Hepatocyte (in vitro differentiated cells): ENCODE measurements around the gene RGR.

Experiments
- EZH2 ChIP-seq: fragments of 200-600 bp; sonication (generic); IDR thresholded peaks from 2 replicates; pipeline ENCODE4 v1.6.1; 2016; ENCODE audit warnings: antibody characterized with exemption, mild to moderate bottlenecking, borderline replicate concordance
- EZH2phosphoT487 ChIP-seq: fragments of 200-600 bp; sonication (generic); IDR thresholded peaks from one replicate; pipeline ENCODE4 v1.6.1; 2018; ENCODE audit warnings: antibody characterized with exemption, mild to moderate bottlenecking, low read depth, moderate library complexity; ENCODE audit not compliant: unreplicated experiment, severe bottlenecking
- TF ChIP-seq, protein P1 (sequence below): fragments of 200-600 bp; sonication (generic); IDR thresholded peaks from 2 replicates; pipeline ENCODE4 v1.5.1; 2016; ENCODE audit warnings: antibody characterized with exemption, mild to moderate bottlenecking; ENCODE audit not compliant: poor library complexity

DNA sequence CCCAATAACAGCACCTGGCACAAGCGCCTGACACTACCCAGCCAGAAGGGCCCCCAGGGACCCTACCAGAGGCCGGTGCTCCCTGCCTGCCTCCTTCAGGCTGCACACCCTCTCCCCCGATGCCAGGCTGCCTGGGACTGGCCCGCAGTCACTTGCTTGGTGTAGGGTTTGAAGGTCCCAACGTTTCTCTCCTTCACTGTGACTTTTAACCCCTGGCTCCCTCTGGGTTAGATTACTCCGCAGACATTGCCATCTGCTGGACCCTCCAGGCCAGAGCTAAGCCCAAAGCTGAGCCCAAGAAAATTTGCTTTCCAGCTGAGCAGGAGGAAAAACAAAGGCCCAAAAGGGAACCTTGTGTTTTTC, 43.6 kb upstream of the RGR start:
- TF ChIP-seq EZH2phosphoT487 (no peak), EZH2 (no peak)
- TF ChIP-seq, protein P1, sequence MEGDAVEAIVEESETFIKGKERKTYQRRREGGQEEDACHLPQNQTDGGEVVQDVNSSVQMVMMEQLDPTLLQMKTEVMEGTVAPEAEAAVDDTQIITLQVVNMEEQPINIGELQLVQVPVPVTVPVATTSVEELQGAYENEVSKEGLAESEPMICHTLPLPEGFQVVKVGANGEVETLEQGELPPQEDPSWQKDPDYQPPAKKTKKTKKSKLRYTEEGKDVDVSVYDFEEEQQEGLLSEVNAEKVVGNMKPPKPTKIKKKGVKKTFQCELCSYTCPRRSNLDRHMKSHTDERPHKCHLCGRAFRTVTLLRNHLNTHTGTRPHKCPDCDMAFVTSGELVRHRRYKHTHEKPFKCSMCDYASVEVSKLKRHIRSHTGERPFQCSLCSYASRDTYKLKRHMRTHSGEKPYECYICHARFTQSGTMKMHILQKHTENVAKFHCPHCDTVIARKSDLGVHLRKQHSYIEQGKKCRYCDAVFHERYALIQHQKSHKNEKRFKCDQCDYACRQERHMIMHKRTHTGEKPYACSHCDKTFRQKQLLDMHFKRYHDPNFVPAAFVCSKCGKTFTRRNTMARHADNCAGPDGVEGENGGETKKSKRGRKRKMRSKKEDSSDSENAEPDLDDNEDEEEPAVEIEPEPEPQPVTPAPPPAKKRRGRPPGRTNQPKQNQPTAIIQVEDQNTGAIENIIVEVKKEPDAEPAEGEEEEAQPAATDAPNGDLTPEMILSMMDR = no peak
